Fibroblast of villous mesenchyme (primary cell): Measurements from ENCODE around the gene ATP7A. TPM values are rescaled to one million over a fixed set of nuclear protein-coding genes. Genes with fewer than 3 reads are reported as not detected.
A peak's percentile ranks its signal among the peaks of the same experiment; 100 is the strongest.
"Not testable (repeated sequence)": the region's sequence is repeated elsewhere in the genome, so short reads cannot be mapped to it uniquely, and the experiment has no call there.

Source experiments
- DNase-seq: peaks from one replicate; pipeline ENCODE4 v3.0.0-alpha.2; 2010; ENCODE audit warnings: low read depth
- H3K4me3 ChIP-seq: 2 replicates; pipeline ENCODE4 v1.5.1; 2011; ENCODE audit warnings: low read depth, mild to moderate bottlenecking, low read length
- CTCF ChIP-seq: IDR thresholded peaks from 2 replicates; pipeline ENCODE4 v1.5.1; 2012; ENCODE audit warnings: low read depth, mild to moderate bottlenecking, low read length; ENCODE audit not compliant: insufficient read depth
- total RNA-seq: library from RNA; depleted of rRNA; stranded (reverse); fragments of >200 nt; gene quantifications from 2 replicates; pipeline ENCODE4 v1.2.3, GENCODE V29; 2012

Gene ATP7A
- total RNA-seq, 1 donor, result 12.1 TPM

DNA sequence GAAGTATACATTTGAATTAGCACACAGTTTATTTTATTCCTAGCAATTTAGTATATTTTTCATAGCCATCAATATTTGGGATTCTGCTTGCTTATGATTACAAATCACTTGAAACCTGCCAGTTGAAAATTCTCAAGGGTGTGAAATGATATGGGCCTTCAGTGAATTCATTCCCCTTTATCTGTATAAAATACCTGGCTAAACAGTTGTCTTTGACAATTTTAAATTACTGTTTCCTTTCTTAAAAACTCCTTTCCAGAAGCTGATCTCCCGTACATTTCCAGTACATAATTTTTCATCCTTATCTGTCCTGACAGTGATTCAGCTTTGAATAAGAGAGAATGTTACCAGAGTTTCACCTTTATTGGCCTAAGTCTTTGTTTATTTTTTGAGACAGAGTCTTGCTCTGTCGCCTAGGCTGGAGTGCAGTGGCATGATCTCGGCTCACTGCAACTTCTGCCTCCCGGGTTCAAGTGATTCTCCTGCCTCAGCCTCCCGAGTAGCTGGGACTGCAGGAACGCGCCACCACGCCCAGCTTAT lies 13.9 kb downstream of the ATP7A start:
- no peak overlapping the region for H3K4me3 ChIP-seq
- TF ChIP-seq CTCF, result no peak
- DNase-seq, result no peak

GRCh38 chrX:77925764-77926163 lies 15.3 kb downstream of the ATP7A start:
- TF ChIP-seq CTCF, result no peak
- no peak overlapping the region for H3K4me3 ChIP-seq
- DNase-seq, result no peak

DNA sequence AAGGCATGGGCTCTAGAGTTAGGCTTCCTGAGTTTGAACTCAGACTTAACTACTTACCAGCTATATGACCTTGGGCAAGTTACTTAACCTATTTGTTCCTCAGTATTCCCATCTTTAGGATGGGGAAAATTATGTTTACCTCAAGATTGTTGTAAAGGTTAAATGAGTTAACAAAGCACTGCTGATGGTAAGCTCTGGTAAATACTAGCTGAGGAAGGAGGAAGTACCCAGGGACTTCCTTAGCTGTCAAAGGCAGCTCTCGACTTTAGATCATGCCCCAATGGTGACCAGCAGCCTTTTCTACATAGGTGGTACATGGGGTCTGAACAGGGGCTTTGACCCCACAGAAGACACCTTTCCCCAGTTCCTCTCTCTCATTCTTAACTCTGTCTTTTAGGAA lies 20.1 kb downstream of the ATP7A start:
- DNase-seq, result no peak
- TF ChIP-seq CTCF, result no peak
- no peak overlapping the region for H3K4me3 ChIP-seq

DNA sequence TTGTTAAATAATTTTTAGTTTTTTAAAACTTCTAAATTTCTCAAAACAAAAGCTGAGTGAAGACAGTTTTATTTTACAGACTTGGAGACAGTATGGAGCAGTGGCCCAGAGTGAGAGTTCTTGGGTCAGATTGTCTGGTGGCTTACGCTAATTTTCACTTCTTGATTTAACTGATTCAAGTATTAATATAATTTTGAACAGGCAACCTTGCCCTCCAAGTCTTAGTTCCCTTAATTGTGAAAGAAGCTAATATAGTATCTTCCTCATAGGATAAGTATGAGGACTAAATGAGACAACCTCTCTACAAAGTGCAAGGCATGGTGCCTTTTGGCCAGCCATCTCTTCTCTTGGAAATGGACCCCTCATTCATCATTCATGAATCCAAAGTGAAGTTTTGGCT lies 25.4 kb downstream of the ATP7A start:
- no peak overlapping the region for H3K4me3 ChIP-seq
- no peak for TF ChIP-seq CTCF
- no peak for DNase-seq

DNA sequence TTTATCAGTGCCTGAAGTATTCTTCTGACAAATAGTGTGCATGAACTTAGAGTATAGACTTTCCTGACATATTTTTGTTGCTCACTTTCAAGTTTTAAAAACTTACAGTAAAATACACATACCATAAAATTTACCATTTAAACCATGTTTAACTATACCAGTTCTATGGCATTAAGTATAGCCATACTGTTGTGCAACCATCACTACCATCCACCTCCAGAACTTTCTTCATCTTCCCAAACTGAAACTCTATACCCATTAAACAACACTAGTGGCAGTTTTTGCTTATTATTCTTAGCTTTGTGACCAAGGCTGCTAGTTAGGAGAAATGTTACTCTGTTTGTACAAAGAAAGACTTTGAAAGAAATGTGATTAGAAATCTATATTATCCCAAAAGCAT lies 25.8 kb downstream of the ATP7A start:
- no peak for DNase-seq
- TF ChIP-seq CTCF, result no peak
- H3K4me3 ChIP-seq, result no peak overlapping the region

DNA sequence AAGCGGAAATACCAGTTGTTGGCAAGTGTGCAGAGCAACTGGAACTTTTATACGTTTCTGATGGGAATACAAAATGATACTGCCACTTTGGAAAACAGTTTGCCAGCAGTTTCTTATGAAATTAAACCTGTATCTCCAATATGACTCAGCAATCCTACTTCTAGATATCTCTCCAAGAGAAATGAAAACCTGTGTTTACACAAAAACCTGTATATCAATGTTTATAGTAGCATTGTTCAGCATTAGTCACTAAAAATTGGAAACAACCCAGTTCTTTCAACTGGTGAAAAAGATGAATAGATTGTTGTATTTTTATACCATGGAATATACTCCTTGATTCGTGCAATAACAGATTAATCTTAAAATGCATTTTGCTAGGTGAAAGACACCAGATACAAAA lies 26.8 kb downstream of the ATP7A start:
- peak; percentile 26 for DNase-seq
- TF ChIP-seq CTCF, result no peak
- no peak overlapping the region for H3K4me3 ChIP-seq

GRCh38 chrX:77938083-77938680 lies 27.7 kb downstream of the ATP7A start:
- DNase-seq, result no peak
- H3K4me3 ChIP-seq, result no peak overlapping the region
- TF ChIP-seq CTCF, result no peak

DNA sequence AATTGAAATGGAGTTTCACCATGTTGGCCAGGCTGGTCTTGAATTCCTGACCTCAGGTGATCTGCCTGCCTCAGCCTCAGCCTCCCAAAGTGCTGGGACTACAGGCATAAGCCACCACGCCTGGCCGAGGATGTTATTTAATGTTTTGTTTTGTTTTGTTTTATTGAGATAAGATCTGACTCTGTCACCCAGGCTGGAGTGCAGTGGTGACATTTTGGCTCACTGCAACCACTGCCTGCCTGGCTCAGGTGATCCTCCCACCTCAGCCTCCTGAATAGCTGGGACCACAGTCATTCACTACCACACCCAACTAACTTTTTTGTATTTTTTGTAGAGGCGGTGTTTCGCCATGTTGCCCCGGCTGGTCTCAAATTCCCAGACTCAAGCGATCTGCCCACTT lies 34.5 kb downstream of the ATP7A start:
- not testable (repeated sequence) for H3K4me3 ChIP-seq, DNase-seq
